H1 (cell line): ENCODE data around the gene PLCB4.

Experiments
- CEBPB ChIP-seq: IDR thresholded peaks from 2 replicates; pipeline ENCODE4 v1.6.1; 2012; ENCODE audit warnings: low read depth, low read length
- GTF2F1 ChIP-seq: IDR thresholded peaks from 2 replicates; pipeline ENCODE4 v1.6.1; 2012; ENCODE audit warnings: low read depth, low read length, improper control_type of control experiment, borderline replicate concordance
- POLR2A ChIP-seq, 2 experiments: IDR thresholded peaks; 1 replicate in 1 of 2; 2 replicates in 1 of 2; pipeline ENCODE4 v1.6.1; 2011; ENCODE audit warnings: low read depth in 2 of 2, low read length in 2 of 2, mild to moderate bottlenecking in 2 of 2; ENCODE audit errors: control extremely low read depth in 1 of 2
- TBP ChIP-seq: IDR thresholded peaks from 2 replicates; pipeline ENCODE4 v1.6.1; 2011; ENCODE audit warnings: low read depth, low read length, improper control_type of control experiment

GRCh38 chr20:9150679-9151078, 81.8 kb downstream of the PLCB4 start:
- TF ChIP-seq CEBPB, result no peak
- TF ChIP-seq TBP, result no peak
- TF ChIP-seq POLR2A (IDR thresholded peaks at IDR 0.05; ENCODE audit: control extremely low read depth in 1 of 2, low read depth in 2 of 2, low read length in 2 of 2), result no peak
- no peak for TF ChIP-seq GTF2F1
